ENCODE measurements around the gene HNRNPC.
"Not testable (repeated sequence)": the region's sequence is repeated elsewhere in the genome, so short reads cannot be mapped to it uniquely, and the experiment has no call there.

Gene HNRNPC

DNA sequence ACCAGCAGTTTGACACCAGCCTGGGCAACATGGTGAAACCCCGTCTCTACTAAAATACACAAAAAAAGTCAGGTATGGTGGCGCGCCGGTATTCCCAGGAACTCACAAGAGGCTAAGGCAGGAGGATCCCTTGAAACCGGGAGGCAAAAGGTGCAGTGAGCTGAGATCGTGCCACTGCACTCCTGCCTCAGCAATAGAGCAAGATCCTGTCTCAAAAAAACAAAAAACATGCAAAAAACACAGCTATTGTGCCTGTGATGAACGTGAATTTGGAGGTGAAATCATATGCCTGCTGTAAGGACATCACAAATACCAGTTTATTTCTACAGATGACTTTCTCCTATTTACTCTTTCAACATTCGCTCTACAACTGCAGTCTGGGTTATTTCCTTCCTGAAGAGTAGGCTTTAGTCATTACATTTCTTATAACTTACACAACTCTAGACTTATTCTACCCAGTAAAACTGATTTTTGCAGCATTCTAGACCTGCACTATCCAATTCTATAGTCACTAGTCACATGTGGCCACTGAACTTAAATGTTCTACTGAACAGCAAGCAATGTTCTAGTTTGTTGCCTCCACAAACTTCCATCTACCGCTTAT lies 48.3 kb downstream of the HNRNPC start:
- POLR2A ChIA-PET = no interaction called here
- CTCF ChIA-PET = interaction anchor here (1.2 kb wide), 1 partner anchor 15 kb away, joined by 6 read pairs; no protein-coding TSS in a partner anchor
- TF ChIP-seq FOXM1 (IDR thresholded peaks at IDR 0.05; ENCODE audit: borderline replicate concordance) (no peak), FOXK2 (IDR thresholded peaks at IDR 0.05) (no peak), ARNT (IDR thresholded peaks at IDR 0.05) (no peak), L3MBTL2 (conservative IDR thresholded peaks at IDR 0.05) (no peak), ZNF384 (IDR thresholded peaks at IDR 0.05) (no peak), LEF1 (IDR thresholded peaks at IDR 0.05; ENCODE audit: borderline replicate concordance) (no peak), TARDBP (IDR thresholded peaks at IDR 0.05) (no peak), NFRKB (IDR thresholded peaks at IDR 0.05) (no peak), SUZ12 (IDR thresholded peaks at IDR 0.05) (no peak), HDGF (IDR thresholded peaks at IDR 0.05; ENCODE audit: borderline replicate concordance) (no peak), FOXA1 (IDR thresholded peaks at IDR 0.05) (no peak), CTBP1 (IDR thresholded peaks at IDR 0.05; ENCODE audit: borderline replicate concordance) (no peak), SP1 (IDR thresholded peaks at IDR 0.05) (no peak), BHLHE40 (IDR thresholded peaks at IDR 0.05; ENCODE audit: borderline replicate concordance) (no peak), ELF4 (IDR thresholded peaks at IDR 0.05) (no peak)
- TF ChIP-seq, protein P1, sequence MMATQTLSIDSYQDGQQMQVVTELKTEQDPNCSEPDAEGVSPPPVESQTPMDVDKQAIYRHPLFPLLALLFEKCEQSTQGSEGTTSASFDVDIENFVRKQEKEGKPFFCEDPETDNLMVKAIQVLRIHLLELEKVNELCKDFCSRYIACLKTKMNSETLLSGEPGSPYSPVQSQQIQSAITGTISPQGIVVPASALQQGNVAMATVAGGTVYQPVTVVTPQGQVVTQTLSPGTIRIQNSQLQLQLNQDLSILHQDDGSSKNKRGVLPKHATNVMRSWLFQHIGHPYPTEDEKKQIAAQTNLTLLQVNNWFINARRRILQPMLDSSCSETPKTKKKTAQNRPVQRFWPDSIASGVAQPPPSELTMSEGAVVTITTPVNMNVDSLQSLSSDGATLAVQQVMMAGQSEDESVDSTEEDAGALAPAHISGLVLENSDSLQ (IDR thresholded peaks at IDR 0.05) = no peak
- no peak for DNase-seq (ENCODE audit: extremely low spot score)

DNA sequence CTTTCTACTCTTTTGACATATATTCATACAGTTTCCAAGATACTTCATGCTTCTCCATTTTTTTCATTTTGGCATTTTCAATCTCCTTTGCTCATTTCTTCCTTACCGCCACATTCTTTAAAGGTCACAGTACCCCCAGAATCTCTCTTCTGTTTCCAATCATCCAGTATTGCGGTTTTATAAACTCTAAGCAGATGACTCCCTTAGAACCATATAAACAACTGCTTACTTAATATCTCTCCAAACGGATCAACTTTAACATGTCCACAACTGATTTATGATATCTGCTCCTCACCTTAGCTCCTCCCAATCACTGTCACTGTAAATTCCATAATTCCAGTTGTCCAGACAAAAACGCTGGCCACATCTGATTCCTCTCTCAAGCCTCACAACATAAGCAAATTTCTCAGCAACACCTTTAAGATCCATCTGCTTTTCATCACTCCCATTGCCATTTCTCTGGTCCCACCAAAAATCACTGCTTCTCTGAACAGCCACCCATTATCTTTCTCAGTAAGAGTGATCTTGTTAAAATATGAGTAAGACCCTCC lies 49.6 kb downstream of the HNRNPC start:
- no peak for DNase-seq (ENCODE audit: extremely low spot score)
- TF ChIP-seq ZNF384 (IDR thresholded peaks at IDR 0.05) (no peak), CTBP1 (IDR thresholded peaks at IDR 0.05; ENCODE audit: borderline replicate concordance) (no peak), FOXM1 (IDR thresholded peaks at IDR 0.05; ENCODE audit: borderline replicate concordance) (no peak), LEF1 (IDR thresholded peaks at IDR 0.05; ENCODE audit: borderline replicate concordance) (no peak), SUZ12 (IDR thresholded peaks at IDR 0.05) (no peak)
- TF ChIP-seq, protein P1 (IDR thresholded peaks at IDR 0.05) = peak; percentile 39; the same call in 1 of the 2 replicates
- ChIA-PET CTCF (no interaction called here), POLR2A (no interaction called here)

DNA sequence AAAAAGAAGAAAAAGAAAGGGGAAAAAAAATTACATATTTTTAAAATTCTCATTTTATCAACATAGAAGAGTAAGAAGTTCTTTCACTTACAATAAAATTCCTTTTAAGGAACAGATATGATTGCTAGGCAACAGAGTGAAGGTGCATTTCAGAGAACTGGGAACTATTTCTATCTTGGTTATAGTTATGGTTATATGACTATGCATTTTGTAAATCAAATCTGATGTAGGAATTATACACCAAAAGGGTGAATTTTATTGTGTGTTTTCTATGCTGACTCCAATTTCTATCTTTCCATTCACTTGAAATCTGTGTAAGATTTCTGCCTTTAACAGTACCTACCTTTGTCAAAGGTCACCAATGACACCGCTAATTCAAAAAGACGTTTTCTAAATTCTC lies 50.1 kb downstream of the HNRNPC start:
- ChIA-PET CTCF (no interaction called here), POLR2A (no interaction called here)
- no peak for TF ChIP-seq HDGF (IDR thresholded peaks at IDR 0.05; ENCODE audit: borderline replicate concordance)
- no peak for TF ChIP-seq SP1 (IDR thresholded peaks at IDR 0.05)
- TF ChIP-seq SUZ12 (IDR thresholded peaks at IDR 0.05) = no peak
- TF ChIP-seq FOXA1 (IDR thresholded peaks at IDR 0.05) = no peak
- TF ChIP-seq, protein P1 (IDR thresholded peaks at IDR 0.05) = no peak
- DNase-seq (ENCODE audit: extremely low spot score) = no peak

DNA sequence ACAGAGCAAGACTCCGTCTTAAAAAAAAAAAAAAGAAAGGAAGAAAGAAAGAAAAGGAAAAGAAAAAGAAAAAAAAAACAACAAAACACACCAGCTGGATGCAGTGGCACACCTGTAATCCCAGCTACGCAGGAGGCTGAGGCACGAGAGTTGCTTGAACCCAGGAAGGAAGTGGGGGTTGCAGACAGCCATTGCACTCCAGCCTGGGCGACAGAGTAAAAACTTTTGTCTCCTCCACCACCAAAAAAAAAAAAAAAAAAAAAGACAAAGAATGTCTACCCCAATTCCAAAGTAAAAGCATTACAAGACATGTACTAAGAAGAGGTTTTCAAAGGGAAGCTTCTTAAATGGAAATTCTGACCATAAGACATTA lies 53.4 kb downstream of the HNRNPC start:
- TF ChIP-seq, protein P1 (IDR thresholded peaks at IDR 0.05) = no peak
- no peak for TF ChIP-seq FOXA1 (IDR thresholded peaks at IDR 0.05)
- TF ChIP-seq TARDBP (IDR thresholded peaks at IDR 0.05) = no peak
- TF ChIP-seq NFRKB (IDR thresholded peaks at IDR 0.05) = no peak
- no peak for TF ChIP-seq SP1 (IDR thresholded peaks at IDR 0.05)
- TF ChIP-seq SUZ12 (IDR thresholded peaks at IDR 0.05) = no peak
- TF ChIP-seq CTBP1 (IDR thresholded peaks at IDR 0.05; ENCODE audit: borderline replicate concordance) = no peak
- TF ChIP-seq ZNF384 (IDR thresholded peaks at IDR 0.05) = no peak
- no peak for TF ChIP-seq LEF1 (IDR thresholded peaks at IDR 0.05; ENCODE audit: borderline replicate concordance)
- TF ChIP-seq FOXK2 (IDR thresholded peaks at IDR 0.05) = no peak
- no peak for TF ChIP-seq ELF4 (IDR thresholded peaks at IDR 0.05)
- no peak for TF ChIP-seq ARNT (IDR thresholded peaks at IDR 0.05)
- no peak for TF ChIP-seq BHLHE40 (IDR thresholded peaks at IDR 0.05; ENCODE audit: borderline replicate concordance)
- TF ChIP-seq L3MBTL2 (conservative IDR thresholded peaks at IDR 0.05) = no peak
- TF ChIP-seq FOXM1 (IDR thresholded peaks at IDR 0.05; ENCODE audit: borderline replicate concordance) = no peak
- TF ChIP-seq HDGF (IDR thresholded peaks at IDR 0.05; ENCODE audit: borderline replicate concordance) = no peak
- ChIA-PET POLR2A (no interaction called here), CTCF (no interaction called here)
- no peak for DNase-seq (ENCODE audit: extremely low spot score)

DNA sequence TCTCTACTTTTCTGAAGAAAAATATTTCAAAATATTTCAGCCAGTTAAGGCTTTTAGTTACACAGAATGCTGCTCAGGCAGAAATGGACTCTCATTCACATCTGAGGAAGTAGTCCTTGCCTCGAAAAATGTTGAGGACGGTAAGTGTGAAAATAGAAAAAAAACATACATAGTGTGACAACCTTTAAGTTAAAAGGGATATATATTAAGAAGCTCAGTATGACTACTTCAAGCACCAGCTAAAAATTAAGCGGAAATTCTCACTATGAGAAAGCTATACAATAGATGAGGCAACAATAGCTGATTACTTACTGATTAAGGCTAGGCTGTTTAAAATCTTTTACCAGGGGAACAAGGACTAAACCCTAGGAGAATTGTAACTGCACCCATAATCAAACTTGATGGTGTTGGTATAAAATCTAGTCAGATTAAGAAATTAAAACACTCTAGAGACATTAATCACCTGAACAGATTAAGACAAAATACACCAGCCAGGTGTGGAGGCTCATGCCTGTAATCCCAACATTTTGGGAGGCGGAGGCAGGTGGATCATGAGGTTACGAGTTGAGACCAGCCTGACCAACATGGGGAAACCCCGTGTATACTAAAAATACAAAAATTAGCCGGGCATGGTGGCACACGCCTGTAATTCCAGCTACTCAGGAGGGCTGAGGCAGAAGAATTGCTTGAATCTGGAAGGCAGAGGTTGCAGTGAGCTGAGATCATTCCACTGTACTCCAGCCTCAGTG lies 53.9 kb downstream of the HNRNPC start:
- no peak for TF ChIP-seq LEF1 (IDR thresholded peaks at IDR 0.05; ENCODE audit: borderline replicate concordance)
- no peak for TF ChIP-seq BHLHE40 (IDR thresholded peaks at IDR 0.05; ENCODE audit: borderline replicate concordance)
- no peak for DNase-seq (ENCODE audit: extremely low spot score)
- CTCF ChIA-PET = no interaction called here
- POLR2A ChIA-PET = no interaction called here

DNA sequence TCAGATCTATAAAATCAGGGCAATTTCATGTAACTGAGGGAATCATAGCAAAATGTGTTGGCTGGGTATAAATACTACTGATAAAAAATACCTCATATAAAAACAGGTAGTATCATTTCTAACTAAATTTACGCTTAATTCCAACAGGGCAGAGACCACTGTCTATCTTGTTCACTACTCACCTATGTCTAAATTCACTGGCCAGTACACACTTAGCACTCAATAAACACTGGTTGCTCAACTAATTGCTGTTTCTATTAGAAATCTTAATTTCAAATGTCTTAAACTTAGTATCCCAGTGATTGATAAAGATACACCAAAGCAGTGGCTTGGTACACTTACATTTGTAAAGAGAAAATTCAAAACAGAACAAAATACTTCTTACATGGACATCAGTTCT lies 55.6 kb downstream of the HNRNPC start:
- TF ChIP-seq FOXA1 (IDR thresholded peaks at IDR 0.05) (no peak), L3MBTL2 (conservative IDR thresholded peaks at IDR 0.05) (no peak), NFRKB (IDR thresholded peaks at IDR 0.05) (no peak), LEF1 (IDR thresholded peaks at IDR 0.05; ENCODE audit: borderline replicate concordance) (no peak), FOXK2 (IDR thresholded peaks at IDR 0.05) (no peak), ZNF384 (IDR thresholded peaks at IDR 0.05) (no peak), TARDBP (IDR thresholded peaks at IDR 0.05) (no peak)
- TF ChIP-seq, protein P1 (IDR thresholded peaks at IDR 0.05) = no peak
- CTCF ChIA-PET = no interaction called here
- POLR2A ChIA-PET = no interaction called here
- DNase-seq (ENCODE audit: extremely low spot score) = no peak

DNA sequence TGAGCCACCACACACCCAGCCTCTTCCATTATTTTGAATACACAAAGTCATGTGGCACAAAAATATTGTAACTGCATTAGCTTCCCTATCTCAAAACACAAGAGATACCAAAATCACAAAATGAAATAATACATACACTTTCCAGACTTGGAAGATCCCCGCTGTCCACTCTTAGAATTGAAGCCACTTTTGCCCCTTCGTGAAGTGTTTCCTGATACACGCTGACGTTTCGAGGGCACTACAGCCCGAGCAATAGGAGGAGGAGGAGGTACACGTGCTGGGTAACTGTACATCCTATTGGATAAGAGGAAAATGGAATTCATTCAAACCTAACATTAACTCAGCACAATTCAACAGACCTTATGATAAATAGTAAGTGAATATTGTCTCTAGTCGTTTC lies 56.4 kb downstream of the HNRNPC start:
- POLR2A ChIA-PET; DNase-seq (ENCODE audit: extremely low spot score); CTCF ChIA-PET: not testable (repeated sequence)
